ENCODE data around the gene RER1. TPM values are rescaled to one million over a fixed set of nuclear protein-coding genes. Genes with fewer than 3 reads are reported as not detected.

Gene RER1
- total RNA-seq, 1 donor from 2014 or later: 146 TPM

DNA sequence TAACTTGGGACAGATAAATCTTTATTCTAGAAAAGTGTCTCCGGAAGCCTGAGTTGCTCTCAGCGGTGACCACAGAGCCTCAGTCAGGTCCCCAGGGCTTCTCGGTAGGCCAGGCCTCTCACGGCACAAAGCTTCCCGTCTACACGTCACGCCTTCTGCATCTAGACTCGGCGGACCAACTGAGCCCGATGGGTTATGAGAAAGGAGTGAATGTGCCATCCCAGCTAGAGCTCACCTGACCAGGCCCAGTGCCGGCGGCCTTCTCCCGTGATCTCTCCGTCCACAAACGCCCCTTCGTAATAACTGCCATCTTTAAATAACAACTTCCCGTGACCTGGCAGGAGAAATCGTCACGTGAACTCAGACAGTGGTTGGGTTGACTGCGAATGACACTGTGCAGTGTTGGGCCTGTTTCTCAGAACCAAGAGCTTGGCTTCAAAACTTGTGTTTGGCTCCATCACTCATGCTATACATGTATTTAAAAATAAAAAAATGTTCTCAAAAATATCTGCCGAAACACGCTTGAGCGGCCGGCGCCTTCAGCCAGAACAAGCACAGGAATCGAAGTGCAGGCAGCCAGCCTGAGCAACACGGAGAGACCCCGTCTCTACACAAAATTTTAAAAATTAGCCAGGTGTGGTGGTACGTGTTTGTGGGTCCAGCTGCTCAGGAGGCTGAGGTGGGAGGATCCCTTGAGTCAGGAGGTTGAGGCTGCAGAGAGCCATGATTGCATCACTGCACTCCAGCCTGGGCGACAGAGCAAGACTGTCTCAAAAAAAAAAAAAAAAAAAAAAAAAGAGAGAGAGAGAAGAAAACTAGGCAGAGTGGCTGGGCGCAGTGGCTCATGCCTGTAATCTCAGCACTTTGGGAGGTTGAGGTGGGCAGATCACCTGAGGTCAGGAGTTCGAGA, 3.4 kb upstream of the RER1 start:
- intact Hi-C loops (cut with micrococcal nuclease): no loop called here

DNA sequence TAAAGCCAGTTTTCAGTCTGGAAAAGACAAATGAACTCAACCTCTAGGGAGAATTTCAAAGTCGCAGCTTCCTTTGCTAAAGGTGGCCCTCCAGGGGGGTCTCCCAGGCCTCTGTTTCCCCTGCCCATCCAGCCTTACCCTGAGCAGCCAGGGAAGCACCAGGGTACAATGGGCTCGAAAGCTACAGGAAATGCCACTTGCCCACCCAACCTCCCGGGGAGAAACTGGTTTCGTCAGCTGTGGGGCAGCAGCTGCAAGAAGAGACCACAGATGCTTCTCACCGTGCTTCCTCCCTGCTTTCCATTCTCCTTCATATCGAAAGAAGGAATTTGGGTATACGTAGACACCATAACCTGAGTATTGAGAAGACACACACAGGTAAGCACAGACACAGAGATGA, 2.0 kb upstream of the RER1 start:
- intact Hi-C loops (cut with micrococcal nuclease): loop anchor here (5.0 kb wide), 1 partner anchor 87 kb away; no protein-coding TSS in a partner anchor

DNA sequence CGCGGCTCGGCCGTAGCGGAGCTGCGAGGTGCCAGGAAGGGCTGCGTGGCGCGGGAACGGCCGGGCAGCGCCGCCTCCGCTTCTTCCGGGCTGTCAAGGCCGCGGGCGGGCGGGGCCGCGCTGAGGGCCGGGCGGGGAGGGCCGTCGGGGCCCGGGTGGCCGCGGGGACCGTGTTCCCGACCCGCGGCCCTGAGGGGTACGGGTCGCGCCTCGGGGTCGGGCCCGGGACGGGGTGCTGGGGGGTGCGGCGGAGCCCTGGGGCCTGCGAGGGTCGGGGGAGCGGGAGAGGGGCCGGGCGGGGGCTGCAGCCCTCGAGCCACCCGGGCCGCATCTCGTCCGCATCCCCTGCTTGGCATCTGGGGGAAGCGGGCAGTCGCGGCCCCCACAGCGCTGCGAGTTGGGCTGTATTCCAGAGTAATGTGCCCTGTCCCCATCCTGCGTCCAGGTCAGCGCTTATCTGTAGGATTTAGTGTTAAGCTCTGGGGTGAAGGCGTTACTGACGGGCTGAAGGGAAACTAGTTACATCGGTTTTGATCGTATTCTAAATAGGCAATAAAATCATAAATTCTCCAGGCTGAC, 379 bp downstream of the RER1 start:
- intact Hi-C loops (cut with micrococcal nuclease): loop anchor here (1.0 to 5.0 kb wide), 5 partner anchors 20 to 194 kb away; partner anchors contain the start of genes PANK4, PEX10 and PRXL2B

DNA sequence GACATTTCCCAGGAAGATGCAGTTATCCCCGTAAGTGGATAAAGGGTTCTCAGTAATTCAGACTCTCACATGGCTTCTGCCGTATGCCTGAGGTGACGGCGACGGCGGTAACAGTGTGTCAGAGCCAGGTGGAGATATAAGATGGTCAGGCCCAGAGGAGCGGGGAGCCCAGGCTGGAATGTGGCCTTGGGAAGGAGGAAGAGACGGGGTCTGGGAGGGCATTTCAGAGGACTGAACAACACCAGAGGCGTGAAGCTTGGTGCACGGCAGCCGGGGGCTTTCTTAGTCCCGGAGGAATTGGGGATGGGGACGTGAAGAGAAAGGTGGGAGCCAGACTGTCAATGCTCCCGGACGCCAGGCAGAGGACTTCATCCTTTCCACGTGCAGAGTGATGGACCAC, 1.0 kb downstream of the RER1 start:
- intact Hi-C loops (cut with micrococcal nuclease): loop anchor here (5.0 kb wide), 1 partner anchor 90 kb away; no protein-coding TSS in a partner anchor

DNA sequence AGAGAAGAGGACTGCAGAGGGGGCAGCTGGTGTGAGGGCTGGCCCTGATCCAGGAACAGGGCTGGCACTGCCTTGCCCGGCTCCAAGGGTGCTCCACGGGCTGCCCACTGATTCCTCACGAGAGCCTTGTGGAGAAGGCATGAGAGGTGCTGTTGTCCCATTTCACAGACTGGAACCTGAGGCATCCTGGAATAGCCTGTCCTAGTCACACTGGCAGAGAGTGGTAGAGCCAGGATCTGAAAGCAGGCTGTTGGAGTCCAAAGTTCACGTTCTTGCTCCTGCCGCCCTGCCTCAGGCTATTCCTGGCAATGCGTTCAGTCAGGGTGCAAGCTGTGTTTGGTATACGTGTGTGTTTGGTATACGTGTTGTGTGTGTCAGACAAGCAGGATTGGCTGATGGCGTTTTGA, 1.8 kb downstream of the RER1 start:
- intact Hi-C loops (cut with micrococcal nuclease): loop anchor here (5.0 kb wide), 1 partner anchor 91 kb away; no protein-coding TSS in a partner anchor

DNA sequence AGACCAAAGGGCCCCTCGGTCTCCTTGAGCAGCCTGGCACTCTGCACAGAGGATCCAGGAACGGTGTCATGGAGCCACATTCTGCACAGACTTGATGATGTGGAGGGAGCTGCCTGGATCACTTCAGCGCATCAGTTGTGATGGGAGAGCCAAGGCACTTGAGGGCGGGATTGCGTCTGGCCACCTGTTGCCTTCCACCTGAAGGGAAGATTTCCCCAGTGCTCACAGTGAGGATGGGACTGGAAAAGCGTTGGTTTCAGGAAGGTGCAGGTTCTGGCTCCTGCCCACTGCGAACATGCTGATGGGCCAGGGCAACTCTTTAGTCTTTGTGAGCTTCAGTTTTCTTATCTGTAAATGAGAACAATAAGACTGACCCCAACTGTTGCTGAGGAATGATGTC, 2.6 kb downstream of the RER1 start:
- intact Hi-C loops (cut with micrococcal nuclease): loop anchor here (5.0 kb wide), 1 partner anchor 92 kb away; no protein-coding TSS in a partner anchor

DNA sequence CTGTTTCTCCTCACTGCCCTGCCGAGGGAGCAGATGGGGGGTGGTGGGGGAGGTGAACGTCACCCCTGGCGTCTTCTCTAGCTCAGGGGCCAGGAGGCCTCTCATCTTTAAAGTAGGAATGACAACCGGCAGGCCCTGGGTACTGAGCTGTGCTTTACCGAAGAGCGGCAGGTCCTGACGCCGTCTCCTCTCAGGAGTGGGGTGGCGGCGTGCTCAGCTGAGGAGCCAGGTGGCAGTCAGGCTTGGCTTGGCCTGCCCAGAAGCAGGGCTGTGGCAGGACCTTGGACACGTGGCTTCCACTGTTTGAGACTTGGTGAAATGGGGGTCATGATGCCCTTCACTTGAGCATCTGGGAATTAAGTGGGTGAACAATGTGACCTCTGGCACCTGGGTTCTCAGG, 3.1 kb downstream of the RER1 start:
- intact Hi-C loops (cut with micrococcal nuclease): loop anchor here (5.0 kb wide), 1 partner anchor 92 kb away; no protein-coding TSS in a partner anchor

DNA sequence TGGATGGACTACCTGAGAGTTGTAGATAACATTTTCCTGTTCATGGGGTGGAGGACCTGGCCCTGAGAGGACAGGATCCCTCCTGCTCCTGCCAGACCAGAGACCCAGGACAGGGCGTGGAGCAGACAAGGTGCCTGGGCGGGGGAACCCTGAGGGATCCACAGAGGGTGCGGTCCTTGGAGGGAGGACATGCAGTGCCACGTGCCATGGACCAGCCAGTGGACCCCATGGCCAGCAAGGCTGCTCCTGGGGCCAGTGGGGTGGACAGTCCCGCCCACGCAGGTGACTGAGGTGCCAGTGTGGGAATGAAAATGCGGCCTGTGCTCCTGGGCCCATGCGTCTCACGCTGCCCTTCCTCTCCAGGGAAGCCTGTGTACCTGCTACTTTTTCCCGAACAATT, 3.6 kb downstream of the RER1 start:
- intact Hi-C loops (cut with micrococcal nuclease): no loop called here

DNA sequence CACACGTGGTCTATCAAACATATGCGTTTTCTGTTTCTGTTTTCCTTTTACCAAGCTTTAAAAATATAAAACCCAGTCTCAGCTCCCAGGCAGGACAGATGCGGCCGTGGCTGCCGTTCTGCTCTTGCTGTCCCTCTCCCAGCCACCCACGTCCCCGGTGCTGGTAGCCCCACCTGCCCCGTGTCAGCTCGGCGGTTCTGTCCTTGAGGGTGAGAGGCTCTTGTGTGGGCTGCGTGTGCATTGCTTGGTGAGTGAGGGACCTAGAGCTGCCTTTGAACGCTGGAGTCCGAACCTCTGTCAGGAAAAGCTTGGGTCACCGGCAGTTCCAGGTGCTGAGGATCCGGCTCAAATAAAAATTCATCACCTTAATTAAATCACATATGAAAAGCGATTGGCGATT, 4.4 kb downstream of the RER1 start:
- intact Hi-C loops (cut with micrococcal nuclease): no loop called here

DNA sequence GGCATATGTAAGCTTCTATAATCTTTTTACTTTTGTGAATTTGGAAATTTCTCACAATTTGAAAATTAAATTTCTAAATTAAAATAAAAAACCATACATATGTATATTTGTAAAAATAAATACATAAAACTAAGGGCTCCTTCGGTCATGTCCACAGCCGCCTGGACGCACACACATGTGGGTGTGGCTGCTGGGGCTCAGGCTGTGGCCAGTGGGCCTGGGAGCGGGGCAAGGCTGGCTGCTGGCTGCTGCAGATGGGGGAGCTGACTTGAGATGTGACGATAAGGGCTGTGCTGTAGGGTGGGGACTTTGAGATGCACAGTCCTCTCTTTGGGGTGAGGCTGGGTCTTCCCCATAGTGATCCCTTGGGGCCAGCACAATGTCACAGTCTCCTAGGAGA, 4.8 kb downstream of the RER1 start:
- intact Hi-C loops (cut with micrococcal nuclease): no loop called here

DNA sequence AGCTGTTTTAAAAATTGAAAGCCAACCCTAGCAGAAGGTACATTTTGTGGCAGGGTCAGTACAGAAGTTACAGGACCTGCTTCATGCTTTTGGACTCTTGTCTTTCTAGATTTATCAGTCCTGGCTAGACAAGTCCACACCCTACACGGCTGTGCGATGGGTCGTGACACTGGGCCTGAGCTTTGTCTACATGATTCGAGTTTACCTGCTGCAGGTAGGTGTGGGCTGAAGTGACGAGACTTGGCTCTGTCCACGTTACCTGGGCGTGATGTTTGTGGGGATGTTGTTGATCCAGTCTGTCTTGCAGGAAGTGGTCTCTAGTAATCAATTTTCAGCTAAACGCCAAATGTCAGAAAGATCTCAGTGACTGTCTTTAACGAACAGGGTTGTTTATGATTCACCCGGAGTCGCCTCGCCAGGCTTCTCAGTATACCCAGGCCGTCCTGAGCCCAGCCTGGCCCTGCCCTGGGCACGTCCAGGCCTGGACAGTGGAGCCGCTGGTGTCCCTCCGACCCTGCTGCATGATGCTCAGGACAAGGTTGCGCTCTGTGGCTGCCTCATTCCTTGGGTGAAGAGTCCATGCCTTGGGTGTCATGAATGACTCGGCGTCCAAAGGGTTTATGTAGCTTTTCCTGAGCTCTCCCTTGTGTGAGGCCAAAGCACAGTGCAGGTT, 5.5 kb downstream of the RER1 start:
- intact Hi-C loops (cut with micrococcal nuclease): no loop called here

DNA sequence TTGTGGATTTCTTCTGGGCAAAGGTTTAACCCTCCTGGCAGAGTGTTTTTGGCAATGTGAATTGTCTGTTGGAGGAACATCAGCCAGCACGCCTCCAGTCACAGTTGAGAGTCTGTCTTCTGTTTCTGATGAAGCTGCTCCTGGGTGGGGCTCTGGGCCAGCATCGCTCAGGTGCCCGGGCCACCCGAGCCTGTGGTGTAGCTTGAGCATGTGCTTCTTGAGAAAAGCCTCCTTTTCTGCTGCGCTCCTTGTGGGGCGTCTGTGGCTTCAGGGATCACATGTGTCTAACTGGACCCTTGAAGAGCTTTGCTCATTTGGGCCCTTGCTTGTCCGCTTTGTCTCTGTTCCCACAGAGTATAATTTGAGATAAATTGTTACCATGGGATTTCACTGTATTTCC, 7.2 kb downstream of the RER1 start:
- intact Hi-C loops (cut with micrococcal nuclease): no loop called here

DNA sequence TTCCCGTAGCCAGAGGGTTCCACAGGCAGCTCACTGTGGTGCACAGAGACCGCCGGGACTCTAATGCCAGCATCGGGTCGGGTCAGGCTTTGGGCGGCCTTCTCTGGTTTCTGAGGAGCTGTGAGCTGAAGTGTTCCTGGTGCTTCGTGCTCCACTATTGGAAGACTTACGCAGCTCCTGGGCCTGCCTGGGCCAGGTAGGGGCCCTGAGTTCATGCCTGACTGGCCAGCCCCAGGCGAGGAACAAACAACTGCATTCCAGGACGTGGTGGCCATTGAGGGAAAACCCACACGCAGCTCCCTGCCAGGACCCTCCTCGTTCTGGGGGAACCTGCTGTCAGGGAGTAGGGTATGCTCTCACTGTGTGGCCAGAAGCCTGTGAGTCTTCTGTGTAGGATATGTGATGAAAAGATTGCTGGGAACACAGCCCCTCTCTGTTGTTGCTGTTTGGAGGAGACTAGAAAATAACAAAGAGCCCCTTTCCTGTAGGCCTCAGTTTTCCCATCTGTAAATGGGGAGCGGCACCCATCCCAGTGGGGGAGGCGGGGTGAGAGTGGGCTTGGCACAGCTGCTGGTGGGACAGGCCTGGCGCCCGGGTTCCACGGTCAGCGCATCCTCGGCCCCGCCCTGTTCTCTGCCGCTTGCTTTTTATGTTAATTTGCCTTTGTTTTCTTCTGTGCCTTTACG, 8.4 kb downstream of the RER1 start:
- intact Hi-C loops (cut with micrococcal nuclease): no loop called here

DNA sequence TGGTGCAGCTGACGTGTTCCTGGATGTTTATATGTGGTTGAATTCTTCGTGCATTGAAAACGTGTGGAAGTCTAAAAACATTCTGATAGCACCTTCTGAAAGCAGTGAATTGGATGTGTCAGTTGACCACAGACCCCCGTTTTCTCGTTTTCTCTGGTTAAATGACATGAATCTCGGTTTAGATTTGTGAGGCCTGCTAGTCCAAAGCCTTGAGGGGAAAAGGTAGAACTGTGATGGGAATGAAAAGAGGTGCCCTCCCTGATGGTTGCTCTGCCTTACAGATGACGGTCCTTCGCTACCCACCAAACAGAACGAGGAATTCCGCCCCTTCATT, 8.9 kb downstream of the RER1 start:
- intact Hi-C loops (cut with micrococcal nuclease): no loop called here

DNA sequence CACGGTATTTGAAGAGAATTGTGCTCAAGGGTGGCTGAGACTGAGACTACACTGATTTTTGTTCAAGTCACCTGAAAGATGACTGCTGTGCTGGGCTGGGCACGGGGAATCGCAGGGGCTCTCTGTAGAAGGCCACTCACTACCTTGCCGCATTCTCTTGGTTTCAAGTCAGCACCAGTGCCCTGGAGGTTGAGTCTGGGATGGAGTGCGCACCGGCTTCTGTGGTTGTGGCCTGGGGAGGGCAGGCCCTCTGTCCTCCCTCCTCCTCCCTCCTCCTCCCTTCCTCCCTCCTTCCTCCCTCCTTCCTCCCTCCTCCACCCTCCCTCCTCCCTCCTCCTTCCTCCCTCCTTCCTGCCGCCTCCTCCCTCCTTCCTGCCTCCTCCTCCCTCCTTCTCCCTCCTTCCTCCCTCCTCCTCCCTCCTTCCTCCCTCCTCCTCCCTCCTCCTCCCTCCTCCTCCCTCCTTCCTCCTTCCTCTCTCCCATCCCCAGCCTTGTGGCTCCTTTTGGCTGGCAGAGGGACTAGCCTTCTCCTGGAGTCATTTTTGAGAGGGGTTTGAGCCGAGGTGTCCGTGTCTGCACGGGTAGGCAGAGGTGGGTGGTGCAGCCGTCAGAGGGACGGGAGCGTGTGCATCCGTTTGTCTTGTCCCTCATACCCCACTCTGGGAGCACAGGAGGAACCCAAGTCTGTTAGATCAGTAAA, 9.5 kb downstream of the RER1 start:
- intact Hi-C loops (cut with micrococcal nuclease): no loop called here

DNA sequence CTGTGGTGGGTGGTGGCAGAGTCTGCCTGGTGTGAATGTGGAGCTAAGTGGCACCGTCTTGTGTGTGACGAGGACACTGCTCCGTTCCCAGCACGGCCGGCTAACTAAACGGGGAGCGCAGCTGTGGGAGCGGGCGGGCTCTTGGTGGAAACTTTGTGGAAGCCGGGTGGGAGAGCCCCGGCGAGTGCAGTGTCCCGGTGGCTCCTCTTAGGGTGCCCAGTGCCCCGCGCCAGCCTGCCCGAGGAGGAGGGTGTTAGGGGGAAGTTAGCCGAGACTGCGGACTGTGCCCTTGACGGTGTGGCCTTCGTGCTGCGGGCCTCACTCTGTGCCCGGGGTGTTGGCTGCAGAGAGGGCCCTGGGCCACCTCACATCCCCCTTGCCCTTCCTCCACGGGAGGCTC, 10.8 kb downstream of the RER1 start:
- intact Hi-C loops (cut with micrococcal nuclease): no loop called here

DNA sequence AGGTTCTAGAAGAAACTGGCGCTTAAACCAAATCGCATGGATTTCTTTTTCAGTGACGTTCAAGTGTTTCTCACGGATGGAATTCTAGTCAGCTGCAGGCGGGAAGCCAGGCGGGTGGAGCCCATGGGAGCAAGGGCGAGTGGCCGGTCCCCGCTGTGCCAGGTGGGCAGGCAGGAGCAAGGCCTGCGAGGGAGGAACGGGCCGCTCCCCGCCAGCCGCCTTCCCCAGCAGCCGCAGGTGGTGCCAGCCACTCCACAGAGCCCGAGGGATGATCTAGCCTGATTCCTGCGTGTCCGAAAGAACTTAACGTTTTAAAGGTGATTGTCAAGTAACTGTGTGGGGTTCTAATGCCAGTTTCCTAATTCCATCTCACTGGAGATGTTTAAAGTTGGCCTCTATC, 11.6 kb downstream of the RER1 start:
- intact Hi-C loops (cut with micrococcal nuclease): no loop called here

DNA sequence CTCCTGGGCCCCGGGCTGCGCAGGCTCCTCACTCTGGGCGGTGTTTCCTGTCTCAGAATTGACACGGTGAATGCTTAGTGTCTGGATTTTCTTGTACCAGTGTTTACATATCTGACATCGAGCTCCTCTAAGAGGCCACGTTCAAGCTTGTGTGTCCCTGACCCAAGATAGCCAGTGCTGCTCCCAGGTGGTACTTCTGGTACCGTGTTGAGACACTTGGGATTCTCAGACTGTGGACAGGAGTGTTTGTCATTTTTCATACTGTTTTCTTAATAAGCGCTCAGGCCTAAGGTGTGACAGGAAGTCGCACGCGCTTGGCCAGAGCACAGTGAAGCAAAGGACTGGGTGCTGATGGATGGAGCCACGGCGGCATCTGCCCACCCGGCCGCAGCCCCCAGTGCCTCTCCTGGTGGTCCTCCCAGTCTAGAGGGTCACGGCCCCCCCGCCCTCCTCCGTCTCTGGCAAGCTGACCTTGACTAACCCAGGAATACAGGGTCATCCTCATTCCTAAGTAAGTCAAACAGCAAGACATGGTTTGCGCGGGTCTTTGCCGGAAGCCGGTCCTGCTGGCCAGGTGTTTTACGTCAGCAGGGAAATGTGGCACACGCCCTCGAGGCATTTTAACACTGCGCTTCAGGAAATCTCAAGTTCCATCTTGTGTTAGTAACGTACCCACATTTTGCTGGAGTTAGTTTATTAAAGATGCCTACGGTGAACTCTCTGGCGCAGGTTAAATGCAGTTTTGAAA, 12.7 kb downstream of the RER1 start:
- intact Hi-C loops (cut with micrococcal nuclease): no loop called here

DNA sequence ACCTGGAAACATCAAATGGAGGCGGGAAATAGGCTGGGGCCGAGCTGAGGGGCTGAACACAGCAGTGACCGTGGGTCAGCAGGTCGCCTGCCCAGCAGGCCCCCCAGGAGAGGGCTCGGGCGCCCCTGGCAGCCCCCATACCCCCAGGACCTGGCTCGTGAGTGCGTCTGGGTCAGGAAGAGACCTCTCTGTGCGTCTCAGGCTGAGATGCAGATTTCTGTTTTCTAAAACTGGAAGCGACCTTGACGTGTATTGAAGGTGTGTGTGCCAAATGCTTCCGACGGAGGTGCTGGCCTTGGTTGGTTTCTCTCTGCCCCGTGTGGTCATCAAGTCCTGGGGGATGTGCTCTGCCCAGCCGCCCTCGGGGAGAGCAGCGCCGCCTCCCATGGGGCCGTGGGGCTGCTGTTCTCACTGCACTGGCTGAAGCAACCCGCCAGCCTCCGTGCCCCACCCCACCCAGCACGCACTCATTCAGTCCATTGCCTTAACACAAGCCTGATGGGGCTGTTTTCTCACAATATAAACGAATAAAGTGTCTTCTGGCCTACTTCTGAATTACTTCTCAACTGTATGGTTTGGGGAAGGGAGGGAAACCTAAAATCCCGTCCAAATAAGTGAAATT, 13.4 kb downstream of the RER1 start:
- intact Hi-C loops (cut with micrococcal nuclease): no loop called here
